Activated naive CD8-positive, alpha-beta T cell treated with anti-CD3 and anti-CD28 coated beads for 36 hours (primary cell): ENCODE measurements around the gene AGAP4. TPM values are rescaled to one million over a fixed set of nuclear protein-coding genes. Genes with fewer than 3 reads are reported as not detected.
"Not testable (repeated sequence)": the region's sequence is repeated elsewhere in the genome, so short reads cannot be mapped to it uniquely, and the experiment has no call there.

Experiments
- DNase-seq: peaks from one replicate; pipeline ENCODE4 v3.0.0; 2021
- H3K27ac Mint-ChIP-seq: one replicate; pipeline ENCODE4 v1.8.0; 2022; ENCODE audit warnings: mild to moderate bottlenecking, moderate library complexity, mixed read lengths
- H3K27me3 Mint-ChIP-seq: one replicate; pipeline ENCODE4 v1.8.0; 2022; ENCODE audit warnings: mild to moderate bottlenecking, mixed read lengths
- H3K36me3 Mint-ChIP-seq: one replicate; pipeline ENCODE4 v1.8.0; 2021; ENCODE audit warnings: mild to moderate bottlenecking, mixed read lengths
- H3K4me1 Mint-ChIP-seq: one replicate; pipeline ENCODE4 v1.8.0; 2021; ENCODE audit warnings: mixed read lengths
- H3K4me3 Mint-ChIP-seq: one replicate; pipeline ENCODE4 v1.8.0; 2022; ENCODE audit warnings: mild to moderate bottlenecking, moderate library complexity, mixed read lengths
- H3K9me3 Mint-ChIP-seq: one replicate; pipeline ENCODE4 v1.8.0; 2022; ENCODE audit warnings: mixed read lengths
- total RNA-seq, 2 experiments: library from RNA; stranded (reverse); gene quantifications; one replicate each; pipeline ENCODE4 v1.2.3, GENCODE V29; 2021

AGAP4 gene
- total RNA-seq, 2 experiments from 2014 or later = 11.0 to 16.2 TPM

GRCh38 chr10:45811075-45811474 is 36.2 kb downstream of the AGAP4 start:
- H3K36me3 Mint-ChIP-seq = no peaks in the 10 kb centered on the region
- DNase-seq = no peak
- no peaks in the 10 kb centered on the region for H3K27me3 Mint-ChIP-seq
- H3K4me1 Mint-ChIP-seq = no peaks in the 10 kb centered on the region
- no peak overlapping the region for H3K4me3 Mint-ChIP-seq
- no peak overlapping the region for H3K27ac Mint-ChIP-seq
- H3K9me3 Mint-ChIP-seq = no peaks in the 10 kb centered on the region

GRCh38 chr10:45809837-45810236 is 37.5 kb downstream of the AGAP4 start:
- Mint-ChIP-seq H3K36me3 (no peaks in the 10 kb centered on the region), H3K4me3 (no peak overlapping the region), H3K27ac (no peak overlapping the region), H3K4me1 (no peaks in the 10 kb centered on the region), H3K27me3 (no peaks in the 10 kb centered on the region), H3K9me3 (no peaks in the 10 kb centered on the region)
- no peak for DNase-seq

- H3K27ac Mint-ChIP-seq, H3K4me3 Mint-ChIP-seq: not testable (repeated sequence)
These were observed 42.3 kb downstream of the AGAP4 start for GRCh38 chr10:45804996-45805395.

GRCh38 chr10:45803060-45804010 is 44.0 kb downstream of the AGAP4 start:
- DNase-seq, H3K9me3 Mint-ChIP-seq, H3K27me3 Mint-ChIP-seq, H3K36me3 Mint-ChIP-seq, H3K27ac Mint-ChIP-seq, H3K4me1 Mint-ChIP-seq, H3K4me3 Mint-ChIP-seq: not testable (repeated sequence)

More at GRCh38 chr10:45804996-45805395, 42.3 kb downstream of the AGAP4 start:
- not testable (repeated sequence) for DNase-seq, H3K27me3 Mint-ChIP-seq, H3K36me3 Mint-ChIP-seq, H3K9me3 Mint-ChIP-seq, H3K4me1 Mint-ChIP-seq

GRCh38 chr10:45794761-45795160 is 52.5 kb downstream of the AGAP4 start:
- not testable (repeated sequence) for H3K4me1 Mint-ChIP-seq, H3K27ac Mint-ChIP-seq, H3K9me3 Mint-ChIP-seq, H3K36me3 Mint-ChIP-seq, H3K27me3 Mint-ChIP-seq, H3K4me3 Mint-ChIP-seq, DNase-seq

GRCh38 chr10:45790694-45791426 is 56.4 kb downstream of the AGAP4 start:
- H3K36me3 Mint-ChIP-seq, H3K27ac Mint-ChIP-seq, DNase-seq, H3K27me3 Mint-ChIP-seq, H3K9me3 Mint-ChIP-seq, H3K4me3 Mint-ChIP-seq, H3K4me1 Mint-ChIP-seq: not testable (repeated sequence)

GRCh38 chr10:45789991-45790390 is 57.3 kb downstream of the AGAP4 start:
- not testable (repeated sequence) for H3K27ac Mint-ChIP-seq, DNase-seq, H3K27me3 Mint-ChIP-seq, H3K9me3 Mint-ChIP-seq, H3K36me3 Mint-ChIP-seq, H3K4me3 Mint-ChIP-seq, H3K4me1 Mint-ChIP-seq

- H3K27me3 Mint-ChIP-seq, H3K9me3 Mint-ChIP-seq, H3K4me3 Mint-ChIP-seq, H3K36me3 Mint-ChIP-seq, H3K27ac Mint-ChIP-seq, H3K4me1 Mint-ChIP-seq, DNase-seq: not testable (repeated sequence)
These were observed 60.0 kb downstream of the AGAP4 start for GRCh38 chr10:45787212-45787741.

GRCh38 chr10:45786217-45786616 is 61.1 kb downstream of the AGAP4 start:
- not testable (repeated sequence) for H3K9me3 Mint-ChIP-seq, H3K4me1 Mint-ChIP-seq, H3K36me3 Mint-ChIP-seq, H3K27me3 Mint-ChIP-seq, H3K4me3 Mint-ChIP-seq, H3K27ac Mint-ChIP-seq, DNase-seq

Other genes with a start within 250 kb of the AGAP4 start
- 10 to 100 TPM; 11.3 to 11.8 TPM for gene ZFAND4, start 174.7 kb downstream of the AGAP4 start, total RNA-seq
- gene WASHC2C, start 120.2 kb downstream of the AGAP4 start, total RNA-seq = 10 to 100 TPM; 20.1 to 21.8 TPM
- gene TIMM23, start 125.0 kb upstream of the AGAP4 start, total RNA-seq = 100 to 1,000 TPM; 115 to 117 TPM
- gene NCOA4, start 183.1 kb upstream of the AGAP4 start, total RNA-seq = 100 to 1,000 TPM; 109 to 111 TPM
- not detected for gene MSMB, start 198.8 kb upstream of the AGAP4 start, total RNA-seq